ENCODE results near the gene UNC45B. TPM values are rescaled to one million over a fixed set of nuclear protein-coding genes. Genes with fewer than 3 reads are reported as not detected.
A peak's percentile ranks its signal among the peaks of the same experiment; 100 is the strongest.

Gene UNC45B
- total RNA-seq, 1 experiment from 2014 or later = not detected

GRCh38 chr17:35116845-35117244, 30.8 kb upstream of the UNC45B start:
- peaks cover 41% of the 10 kb centered on the region for H3K79me2 ChIP-seq (ENCODE audit: low read length)
- no peaks in the 10 kb centered on the region for H3K9me2 ChIP-seq (replicated peaks; ENCODE audit: insufficient read depth, low read length)
- no peaks in the 10 kb centered on the region for H3K27me3 ChIP-seq (ENCODE audit: low read length)
- H2AFZ ChIP-seq (ENCODE audit: low read length) = no peak overlapping the region
- H3K9ac ChIP-seq (ENCODE audit: low read length) = no peak overlapping the region
- H3K4me3 ChIP-seq (ENCODE audit: low read length) = no peak overlapping the region
- no peak for DNase-seq
- H3K27ac ChIP-seq (ENCODE audit: low read length) = no peak overlapping the region
- no peak overlapping the region for H3K4me2 ChIP-seq (ENCODE audit: low read depth, low read length, poor library complexity, severe bottlenecking)
- H3K36me3 ChIP-seq (ENCODE audit: insufficient read depth, low read length) = no peaks in the 10 kb centered on the region; the same call in 1 of the 2 replicates
- no peaks in the 10 kb centered on the region for H4K20me1 ChIP-seq (ENCODE audit: insufficient read depth, low read depth, low read length)
- H3K9me3 ChIP-seq (ENCODE audit: low read length) = no peaks in the 10 kb centered on the region
- peaks cover 17% of the 10 kb centered on the region for H3K4me1 ChIP-seq (ENCODE audit: low read length)

- Histone ChIP-seq H3K4me1 (ENCODE audit: low read length) (peaks cover 17% of the 10 kb centered on the region), H3K4me2 (ENCODE audit: low read depth, low read length, poor library complexity, severe bottlenecking) (peak overlapping the region; percentile 64), H3K9me3 (ENCODE audit: low read length) (no peaks in the 10 kb centered on the region), H3K79me2 (ENCODE audit: low read length) (peaks cover 34% of the 10 kb centered on the region), H3K9me2 (replicated peaks; ENCODE audit: insufficient read depth, low read length) (no peaks in the 10 kb centered on the region), H3K9ac (ENCODE audit: low read length) (peak overlapping the region; percentile 91), H3K4me3 (ENCODE audit: low read length) (peak overlapping the region; percentile 89; the same call in 1 of the 2 replicates), H3K27ac (ENCODE audit: low read length) (no peak overlapping the region), H3K36me3 (ENCODE audit: insufficient read depth, low read length) (no peaks in the 10 kb centered on the region; the same call in 1 of the 2 replicates), H3K27me3 (ENCODE audit: low read length) (no peaks in the 10 kb centered on the region), H2AFZ (ENCODE audit: low read length) (peak overlapping the region; percentile 43; the same call in 1 of the 2 replicates), H4K20me1 (ENCODE audit: insufficient read depth, low read depth, low read length) (no peaks in the 10 kb centered on the region)
- peak; percentile 77 for DNase-seq
Observed at GRCh38 chr17:35117984-35118383, 29.6 kb upstream of the UNC45B start.

- Histone ChIP-seq H3K27me3 (ENCODE audit: low read length) (no peaks in the 10 kb centered on the region), H3K4me1 (ENCODE audit: low read length) (peaks cover 17% of the 10 kb centered on the region), H4K20me1 (ENCODE audit: insufficient read depth, low read depth, low read length) (no peaks in the 10 kb centered on the region), H3K27ac (ENCODE audit: low read length) (peak within 1 kb of the TSS; percentile 63; the same call in 1 of the 2 replicates), H3K9ac (ENCODE audit: low read length) (peak within 1 kb of the TSS; percentile 91), H3K9me3 (ENCODE audit: low read length) (no peaks in the 10 kb centered on the region), H3K4me2 (ENCODE audit: low read depth, low read length, poor library complexity, severe bottlenecking) (peak within 1 kb of the TSS; percentile 64), H3K4me3 (ENCODE audit: low read length) (peak within 1 kb of the TSS; percentile 89), H3K36me3 (ENCODE audit: insufficient read depth, low read length) (no peaks in the 10 kb centered on the region; the same call in 1 of the 2 replicates), H3K9me2 (replicated peaks; ENCODE audit: insufficient read depth, low read length) (no peaks in the 10 kb centered on the region), H3K79me2 (ENCODE audit: low read length) (peaks cover 29% of the 10 kb centered on the region), H2AFZ (ENCODE audit: low read length) (peak within 1 kb of the TSS; percentile 100)
- DNase-seq = peak; percentile 92
Observed at GRCh38 chr17:35119370-35120165, 28.0 kb upstream of the UNC45B start, which contains the start of gene RAD51D. RAD51D (minus strand) TSS chr17:35119860; CDS start chr17:35119613, 247 bp downstream.

GRCh38 chr17:35121315-35121714, 26.3 kb upstream of the UNC45B start, which contains the start of gene FNDC8:
FNDC8 (plus strand) TSS chr17:35121615; CDS start chr17:35121694, 79 bp downstream.
- Histone ChIP-seq H3K79me2 (ENCODE audit: low read length) (peaks cover 29% of the 10 kb centered on the region), H3K4me3 (ENCODE audit: low read length) (no peak within 1 kb of the TSS), H3K4me2 (ENCODE audit: low read depth, low read length, poor library complexity, severe bottlenecking) (no peak within 1 kb of the TSS), H3K36me3 (ENCODE audit: insufficient read depth, low read length) (no peaks in the 10 kb centered on the region; the same call in 1 of the 2 replicates), H3K9ac (ENCODE audit: low read length) (no peak within 1 kb of the TSS), H3K4me1 (ENCODE audit: low read length) (peaks cover 17% of the 10 kb centered on the region), H2AFZ (ENCODE audit: low read length) (no peak within 1 kb of the TSS), H3K27ac (ENCODE audit: low read length) (no peak within 1 kb of the TSS), H3K9me2 (replicated peaks; ENCODE audit: insufficient read depth, low read length) (no peaks in the 10 kb centered on the region), H4K20me1 (ENCODE audit: insufficient read depth, low read depth, low read length) (no peaks in the 10 kb centered on the region), H3K27me3 (ENCODE audit: low read length) (no peaks in the 10 kb centered on the region), H3K9me3 (ENCODE audit: low read length) (no peaks in the 10 kb centered on the region)
- DNase-seq = no peak

GRCh38 chr17:35127751-35128514, 19.7 kb upstream of the UNC45B start:
- Histone ChIP-seq H3K4me2 (ENCODE audit: low read depth, low read length, poor library complexity, severe bottlenecking) (no peak overlapping the region), H3K27ac (ENCODE audit: low read length) (no peak overlapping the region), H3K79me2 (ENCODE audit: low read length) (no peaks in the 10 kb centered on the region), H3K9me3 (ENCODE audit: low read length) (no peaks in the 10 kb centered on the region), H3K36me3 (ENCODE audit: insufficient read depth, low read length) (peaks cover 10% of the 10 kb centered on the region; the same call in 1 of the 2 replicates), H3K27me3 (ENCODE audit: low read length) (no peaks in the 10 kb centered on the region), H4K20me1 (ENCODE audit: insufficient read depth, low read depth, low read length) (no peaks in the 10 kb centered on the region), H2AFZ (ENCODE audit: low read length) (no peak overlapping the region), H3K9me2 (replicated peaks; ENCODE audit: insufficient read depth, low read length) (no peaks in the 10 kb centered on the region), H3K4me3 (ENCODE audit: low read length) (no peak overlapping the region), H3K9ac (ENCODE audit: low read length) (no peak overlapping the region), H3K4me1 (ENCODE audit: low read length) (no peaks in the 10 kb centered on the region)
- DNase-seq = no peak

- Histone ChIP-seq H3K27ac (ENCODE audit: low read length) (no peak overlapping the region), H3K4me2 (ENCODE audit: low read depth, low read length, poor library complexity, severe bottlenecking) (no peak overlapping the region)
Observed at GRCh38 chr17:35129154-35129972, 18.3 kb upstream of the UNC45B start.

GRCh38 chr17:35129973-35130351, 17.7 kb upstream of the UNC45B start:
- H3K9me3 ChIP-seq (ENCODE audit: low read length) = no peaks in the 10 kb centered on the region
- no peaks in the 10 kb centered on the region for H4K20me1 ChIP-seq (ENCODE audit: insufficient read depth, low read depth, low read length)
- DNase-seq = no peak
- H3K27me3 ChIP-seq (ENCODE audit: low read length) = no peaks in the 10 kb centered on the region
- no peak overlapping the region for H3K4me2 ChIP-seq (ENCODE audit: low read depth, low read length, poor library complexity, severe bottlenecking)
- no peaks in the 10 kb centered on the region for H3K79me2 ChIP-seq (ENCODE audit: low read length)
- peaks cover 22% of the 10 kb centered on the region for H3K36me3 ChIP-seq (ENCODE audit: insufficient read depth, low read length)
- no peak overlapping the region for H3K4me3 ChIP-seq (ENCODE audit: low read length)
- H2AFZ ChIP-seq (ENCODE audit: low read length) = no peak overlapping the region
- no peak overlapping the region for H3K27ac ChIP-seq (ENCODE audit: low read length)
- H3K4me1 ChIP-seq (ENCODE audit: low read length) = no peaks in the 10 kb centered on the region
- H3K9ac ChIP-seq (ENCODE audit: low read length) = no peak overlapping the region
- H3K9me2 ChIP-seq (replicated peaks; ENCODE audit: insufficient read depth, low read length) = no peaks in the 10 kb centered on the region

More at GRCh38 chr17:35129154-35129972, 18.3 kb upstream of the UNC45B start:
- H3K79me2 ChIP-seq (ENCODE audit: low read length) = no peaks in the 10 kb centered on the region
- H4K20me1 ChIP-seq (ENCODE audit: insufficient read depth, low read depth, low read length) = no peaks in the 10 kb centered on the region
- DNase-seq = no peak
- peaks cover 18% of the 10 kb centered on the region for H3K36me3 ChIP-seq (ENCODE audit: insufficient read depth, low read length)
- no peaks in the 10 kb centered on the region for H3K9me2 ChIP-seq (replicated peaks; ENCODE audit: insufficient read depth, low read length)
- H3K9me3 ChIP-seq (ENCODE audit: low read length) = no peaks in the 10 kb centered on the region
- no peak overlapping the region for H3K4me3 ChIP-seq (ENCODE audit: low read length)
- no peaks in the 10 kb centered on the region for H3K27me3 ChIP-seq (ENCODE audit: low read length)
- H3K4me1 ChIP-seq (ENCODE audit: low read length) = no peaks in the 10 kb centered on the region
- no peak overlapping the region for H3K9ac ChIP-seq (ENCODE audit: low read length)
- no peak overlapping the region for H2AFZ ChIP-seq (ENCODE audit: low read length)
